GM12878 (cell line): ENCODE measurements around the gene NSD2.

Experiments used
- CHD2 ChIP-seq: IDR thresholded peaks from 2 replicates; pipeline ENCODE4 v1.6.1; 2011; ENCODE audit warnings: low read depth, low read length, improper control_type of control experiment, borderline replicate concordance
- EP300 ChIP-seq, 2 experiments: fragments of 150-350 bp in 1 of 2; IDR thresholded peaks; 2 replicates each; pipeline ENCODE4 v1.6.1; 2011 to 2012; ENCODE audit warnings: low read depth in 2 of 2, low read length in 2 of 2, borderline replicate concordance in 1 of 2, improper control_type of control experiment in 1 of 2, inconsistent platforms in 1 of 2; ENCODE audit not compliant: control insufficient read depth in 1 of 2
- NFIC ChIP-seq: IDR thresholded peaks from 2 replicates; pipeline ENCODE4 v1.6.1; 2012; ENCODE audit warnings: low read depth, mild to moderate bottlenecking, inconsistent platforms, low read length, moderate library complexity
- TCF12 ChIP-seq: IDR thresholded peaks from 2 replicates; pipeline ENCODE4 v1.6.1; 2011; ENCODE audit warnings: low read depth, mild to moderate bottlenecking, low read length
- TF ChIP-seq, protein P1 (sequence below), 3 experiments: IDR thresholded peaks in 2 of 3; conservative IDR thresholded peaks in 1 of 3; 2 replicates each; pipeline ENCODE4 v1.5.1; 2011; ENCODE audit warnings: low read depth in 3 of 3, low read length in 3 of 3, mild to moderate bottlenecking in 3 of 3, control low read depth in 2 of 3, moderate library complexity in 2 of 3, inconsistent platforms in 1 of 3, mixed read lengths in 1 of 3; ENCODE audit not compliant: control insufficient read depth in 2 of 3, insufficient read depth in 1 of 3; ENCODE audit errors: extremely low read depth in 1 of 3

GRCh38 chr4:1964971-1965370 is 93.8 kb downstream of the NSD2 start:
- TF ChIP-seq CHD2 = no peak
- TF ChIP-seq TCF12 = no peak
- TF ChIP-seq, protein P1, sequence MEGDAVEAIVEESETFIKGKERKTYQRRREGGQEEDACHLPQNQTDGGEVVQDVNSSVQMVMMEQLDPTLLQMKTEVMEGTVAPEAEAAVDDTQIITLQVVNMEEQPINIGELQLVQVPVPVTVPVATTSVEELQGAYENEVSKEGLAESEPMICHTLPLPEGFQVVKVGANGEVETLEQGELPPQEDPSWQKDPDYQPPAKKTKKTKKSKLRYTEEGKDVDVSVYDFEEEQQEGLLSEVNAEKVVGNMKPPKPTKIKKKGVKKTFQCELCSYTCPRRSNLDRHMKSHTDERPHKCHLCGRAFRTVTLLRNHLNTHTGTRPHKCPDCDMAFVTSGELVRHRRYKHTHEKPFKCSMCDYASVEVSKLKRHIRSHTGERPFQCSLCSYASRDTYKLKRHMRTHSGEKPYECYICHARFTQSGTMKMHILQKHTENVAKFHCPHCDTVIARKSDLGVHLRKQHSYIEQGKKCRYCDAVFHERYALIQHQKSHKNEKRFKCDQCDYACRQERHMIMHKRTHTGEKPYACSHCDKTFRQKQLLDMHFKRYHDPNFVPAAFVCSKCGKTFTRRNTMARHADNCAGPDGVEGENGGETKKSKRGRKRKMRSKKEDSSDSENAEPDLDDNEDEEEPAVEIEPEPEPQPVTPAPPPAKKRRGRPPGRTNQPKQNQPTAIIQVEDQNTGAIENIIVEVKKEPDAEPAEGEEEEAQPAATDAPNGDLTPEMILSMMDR (IDR thresholded peaks at IDR 0.05 in 2 of 3, conservative IDR thresholded peaks at IDR 0.05 in 1 of 3; ENCODE audit: control insufficient read depth in 2 of 3, extremely low read depth in 1 of 3, insufficient read depth in 1 of 3, low read depth in 3 of 3, low read length in 3 of 3) = no peak
- no peak for TF ChIP-seq NFIC
- TF ChIP-seq EP300 (IDR thresholded peaks at IDR 0.05; ENCODE audit: borderline replicate concordance in 1 of 2, control insufficient read depth in 1 of 2, low read depth in 2 of 2, low read length in 2 of 2) = no peak
